HL-60 (cell line): ENCODE data around the gene JARID2.

Experiments
- DNase-seq, 2 experiments: peaks; one replicate each; pipeline ENCODE4 v3.0.0-alpha.2; 2010 to 2020; ENCODE audit warnings: low read depth in 1 of 2, low spot score in 1 of 2
- H3K27ac ChIP-seq: fragments of 250-450 bp; sonication (Bioruptor Pico); replicated peaks from 2 replicates; pipeline ENCODE4 v1.5.1; 2020; ENCODE audit warnings: mild to moderate bottlenecking, moderate library complexity
- H3K27me3 ChIP-seq: fragments of 250-450 bp; sonication (Bioruptor Pico); 2 replicates; pipeline ENCODE4 v1.5.1; 2021; ENCODE audit warnings: mild to moderate bottlenecking, moderate library complexity; ENCODE audit not compliant: insufficient read depth, poor library complexity, severe bottlenecking
- H3K4me3 ChIP-seq: replicated peaks from 2 replicates; pipeline ENCODE4 v1.5.1; 2011; ENCODE audit warnings: mild to moderate bottlenecking, control low read depth, low read length; ENCODE audit not compliant: insufficient read depth
- GABPA ChIP-seq: IDR thresholded peaks from 2 replicates; pipeline ENCODE4 v1.6.1; 2012; ENCODE audit warnings: low read depth
- POLR2AphosphoS5 ChIP-seq: IDR thresholded peaks from 2 replicates; pipeline ENCODE4 v1.6.1; 2012; ENCODE audit warnings: low read depth
- SPI1 ChIP-seq: IDR thresholded peaks from 2 replicates; pipeline ENCODE4 v1.6.1; 2012; ENCODE audit warnings: low read depth, mild to moderate bottlenecking, borderline replicate concordance
- TF ChIP-seq, protein P1 (sequence below): IDR thresholded peaks from one replicate; pipeline ENCODE4 v1.5.1; 2011; ENCODE audit warnings: low read length, control low read depth, inconsistent platforms; ENCODE audit not compliant: insufficient read depth
- TF ChIP-seq, protein P2 (sequence below): IDR thresholded peaks from 2 replicates; pipeline ENCODE4 v1.6.1; 2012; ENCODE audit warnings: low read depth; ENCODE audit not compliant: insufficient replicate concordance

The JARID2 gene

DNA sequence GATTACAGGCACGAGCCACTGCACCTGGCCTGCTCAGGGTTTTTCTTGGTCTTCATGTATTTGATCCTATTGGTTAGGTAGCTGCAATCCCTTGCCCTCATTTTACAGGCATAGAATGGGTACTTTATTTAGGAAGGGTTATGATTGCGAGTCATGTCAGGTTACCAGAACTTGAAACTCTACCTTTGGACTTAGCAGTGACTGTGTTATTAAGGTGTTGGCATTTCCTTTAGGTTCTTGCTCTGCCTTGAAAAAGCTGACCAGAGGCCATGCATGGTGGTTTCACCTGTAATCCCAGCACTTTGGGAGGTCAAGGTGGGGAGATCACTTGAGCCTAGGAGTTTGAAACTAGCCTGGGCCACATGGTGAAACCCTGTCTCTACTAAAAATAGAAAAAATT is 24.5 kb downstream of the JARID2 start:
- DNase-seq = no peak
- Histone ChIP-seq H3K4me3 (no peak overlapping the region), H3K27ac (no peak overlapping the region), H3K27me3 (no peaks in the 10 kb centered on the region)
- TF ChIP-seq, protein P1, sequence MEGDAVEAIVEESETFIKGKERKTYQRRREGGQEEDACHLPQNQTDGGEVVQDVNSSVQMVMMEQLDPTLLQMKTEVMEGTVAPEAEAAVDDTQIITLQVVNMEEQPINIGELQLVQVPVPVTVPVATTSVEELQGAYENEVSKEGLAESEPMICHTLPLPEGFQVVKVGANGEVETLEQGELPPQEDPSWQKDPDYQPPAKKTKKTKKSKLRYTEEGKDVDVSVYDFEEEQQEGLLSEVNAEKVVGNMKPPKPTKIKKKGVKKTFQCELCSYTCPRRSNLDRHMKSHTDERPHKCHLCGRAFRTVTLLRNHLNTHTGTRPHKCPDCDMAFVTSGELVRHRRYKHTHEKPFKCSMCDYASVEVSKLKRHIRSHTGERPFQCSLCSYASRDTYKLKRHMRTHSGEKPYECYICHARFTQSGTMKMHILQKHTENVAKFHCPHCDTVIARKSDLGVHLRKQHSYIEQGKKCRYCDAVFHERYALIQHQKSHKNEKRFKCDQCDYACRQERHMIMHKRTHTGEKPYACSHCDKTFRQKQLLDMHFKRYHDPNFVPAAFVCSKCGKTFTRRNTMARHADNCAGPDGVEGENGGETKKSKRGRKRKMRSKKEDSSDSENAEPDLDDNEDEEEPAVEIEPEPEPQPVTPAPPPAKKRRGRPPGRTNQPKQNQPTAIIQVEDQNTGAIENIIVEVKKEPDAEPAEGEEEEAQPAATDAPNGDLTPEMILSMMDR = no peak
- no peak for TF ChIP-seq POLR2AphosphoS5
- TF ChIP-seq, protein P2, sequence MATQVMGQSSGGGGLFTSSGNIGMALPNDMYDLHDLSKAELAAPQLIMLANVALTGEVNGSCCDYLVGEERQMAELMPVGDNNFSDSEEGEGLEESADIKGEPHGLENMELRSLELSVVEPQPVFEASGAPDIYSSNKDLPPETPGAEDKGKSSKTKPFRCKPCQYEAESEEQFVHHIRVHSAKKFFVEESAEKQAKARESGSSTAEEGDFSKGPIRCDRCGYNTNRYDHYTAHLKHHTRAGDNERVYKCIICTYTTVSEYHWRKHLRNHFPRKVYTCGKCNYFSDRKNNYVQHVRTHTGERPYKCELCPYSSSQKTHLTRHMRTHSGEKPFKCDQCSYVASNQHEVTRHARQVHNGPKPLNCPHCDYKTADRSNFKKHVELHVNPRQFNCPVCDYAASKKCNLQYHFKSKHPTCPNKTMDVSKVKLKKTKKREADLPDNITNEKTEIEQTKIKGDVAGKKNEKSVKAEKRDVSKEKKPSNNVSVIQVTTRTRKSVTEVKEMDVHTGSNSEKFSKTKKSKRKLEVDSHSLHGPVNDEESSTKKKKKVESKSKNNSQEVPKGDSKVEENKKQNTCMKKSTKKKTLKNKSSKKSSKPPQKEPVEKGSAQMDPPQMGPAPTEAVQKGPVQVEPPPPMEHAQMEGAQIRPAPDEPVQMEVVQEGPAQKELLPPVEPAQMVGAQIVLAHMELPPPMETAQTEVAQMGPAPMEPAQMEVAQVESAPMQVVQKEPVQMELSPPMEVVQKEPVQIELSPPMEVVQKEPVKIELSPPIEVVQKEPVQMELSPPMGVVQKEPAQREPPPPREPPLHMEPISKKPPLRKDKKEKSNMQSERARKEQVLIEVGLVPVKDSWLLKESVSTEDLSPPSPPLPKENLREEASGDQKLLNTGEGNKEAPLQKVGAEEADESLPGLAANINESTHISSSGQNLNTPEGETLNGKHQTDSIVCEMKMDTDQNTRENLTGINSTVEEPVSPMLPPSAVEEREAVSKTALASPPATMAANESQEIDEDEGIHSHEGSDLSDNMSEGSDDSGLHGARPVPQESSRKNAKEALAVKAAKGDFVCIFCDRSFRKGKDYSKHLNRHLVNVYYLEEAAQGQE = no peak
- no peak for TF ChIP-seq SPI1
- TF ChIP-seq GABPA = no peak

DNA sequence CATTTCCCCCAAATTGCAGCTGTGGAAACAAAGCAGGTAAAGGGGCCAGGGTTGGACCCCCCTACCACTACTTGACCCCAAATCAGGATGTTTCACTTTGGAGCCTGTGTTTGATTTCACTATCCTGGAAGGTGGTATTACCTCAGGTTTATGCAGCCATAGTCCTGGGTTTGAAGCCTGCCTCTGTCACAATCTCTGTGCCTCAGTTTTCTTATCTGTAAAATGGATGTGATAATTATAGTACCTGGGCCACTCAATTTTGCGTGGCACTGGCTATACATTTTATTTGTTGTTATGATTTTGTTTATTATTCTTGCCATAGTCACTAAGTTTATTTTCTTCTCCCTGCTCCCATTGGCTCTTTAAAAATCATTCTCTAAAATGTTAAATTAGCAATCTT is 26.7 kb downstream of the JARID2 start:
- no peak for TF ChIP-seq POLR2AphosphoS5
- no peak for TF ChIP-seq GABPA
- TF ChIP-seq, protein P1 = no peak
- no peak for TF ChIP-seq SPI1
- TF ChIP-seq, protein P2 = no peak
- no peak for DNase-seq
- no peaks in the 10 kb centered on the region for H3K27me3 ChIP-seq

DNA sequence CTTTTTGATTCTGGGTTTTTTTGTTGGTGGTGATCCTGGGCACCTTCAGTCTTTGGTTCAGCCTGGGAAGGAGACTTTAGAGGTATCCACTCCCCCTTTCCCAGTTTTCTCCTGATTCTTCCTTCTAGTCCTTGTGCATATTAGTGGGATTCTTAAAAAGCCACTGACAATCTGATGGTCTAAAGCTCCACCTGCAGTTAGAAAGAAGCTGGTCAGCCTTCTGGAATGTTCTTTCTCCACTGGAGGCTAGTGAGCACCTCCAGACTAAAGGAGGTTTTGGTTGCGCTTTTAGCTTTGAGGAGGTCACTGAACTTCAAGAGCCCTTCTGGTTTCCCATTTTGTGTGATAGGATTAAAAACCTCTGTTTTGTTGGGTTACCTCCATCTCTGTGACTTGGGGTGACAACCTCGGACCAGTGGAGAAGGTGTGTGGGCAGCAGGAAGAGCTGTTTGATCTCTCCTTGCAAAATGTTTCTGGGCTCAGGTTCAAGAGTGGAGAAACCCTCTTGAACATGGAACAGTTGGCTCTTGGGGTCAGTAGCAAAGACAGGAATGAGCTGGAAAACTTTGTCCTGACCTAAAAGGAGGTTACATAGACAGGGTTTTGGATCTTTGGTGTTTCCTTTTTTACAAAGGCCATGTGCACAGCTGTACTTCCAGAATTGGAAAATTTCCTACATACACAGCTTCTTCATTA is 29.0 kb downstream of the JARID2 start:
- TF ChIP-seq, protein P2 = no peak
- TF ChIP-seq, protein P1 = no peak
- TF ChIP-seq POLR2AphosphoS5 = no peak
- no peak for TF ChIP-seq SPI1
- TF ChIP-seq GABPA = no peak
- Histone ChIP-seq H3K4me3 (no peak overlapping the region), H3K27ac (no peak overlapping the region), H3K27me3 (no peaks in the 10 kb centered on the region)
- no peak for DNase-seq

More for the DNA sequence above, 26.7 kb downstream of the JARID2 start:
- Histone ChIP-seq H3K27ac (no peak overlapping the region), H3K4me3 (no peak overlapping the region)
